NCI-H1436 (cell line): ENCODE data around the gene WWC1.
"Not testable (repeated sequence)": the region's sequence is repeated elsewhere in the genome, so short reads cannot be mapped to it uniquely, and the experiment has no call there.

Experiments
- DNase-seq: peaks from one replicate; lab custom pipeline; 2025; lab: John Stamatoyannopoulos, UW

WWC1 gene

DNA sequence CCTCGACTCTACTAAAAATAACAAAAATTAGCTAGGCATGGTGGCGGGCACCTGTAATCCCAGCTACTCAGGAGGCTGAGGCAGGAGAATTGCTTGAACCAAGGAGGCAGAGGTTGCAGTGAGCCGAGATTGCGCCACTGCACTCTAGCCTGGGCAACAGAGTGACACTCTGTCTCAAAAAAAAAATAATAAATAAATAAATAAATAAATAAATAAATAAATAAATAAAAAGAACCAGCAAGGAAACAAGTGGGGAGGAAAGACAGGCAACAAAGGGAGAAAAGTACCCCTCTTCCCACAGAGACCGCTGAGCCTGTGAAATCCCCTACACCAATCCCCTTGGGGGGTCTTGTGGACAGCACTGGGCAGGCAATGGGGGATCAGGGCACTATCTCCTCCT is 4.6 kb upstream of the WWC1 start:
- not testable (repeated sequence) for DNase-seq

DNA sequence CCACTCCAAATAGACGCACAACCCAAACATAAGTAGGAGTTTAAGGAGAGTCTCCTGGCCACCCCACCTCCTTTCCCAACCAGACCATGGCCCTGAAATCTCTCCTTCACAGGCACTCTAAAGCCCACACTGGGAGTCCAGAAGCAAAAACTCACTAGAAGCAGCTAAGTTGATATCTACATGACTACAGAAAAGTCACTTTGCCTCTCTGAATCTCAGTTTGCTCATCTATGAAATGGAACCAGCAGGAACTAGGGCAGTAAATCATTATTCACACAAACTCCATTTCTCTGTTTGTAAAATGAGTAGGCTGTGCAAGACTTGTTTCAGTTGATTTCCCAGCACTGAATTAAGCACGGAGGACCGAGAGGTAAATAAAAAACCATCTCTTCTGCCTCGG is 4.1 kb upstream of the WWC1 start:
- no peak for DNase-seq

GRCh38 chr5:168288349-168289245 is 2.8 kb upstream of the WWC1 start:
- no peak for DNase-seq

DNA sequence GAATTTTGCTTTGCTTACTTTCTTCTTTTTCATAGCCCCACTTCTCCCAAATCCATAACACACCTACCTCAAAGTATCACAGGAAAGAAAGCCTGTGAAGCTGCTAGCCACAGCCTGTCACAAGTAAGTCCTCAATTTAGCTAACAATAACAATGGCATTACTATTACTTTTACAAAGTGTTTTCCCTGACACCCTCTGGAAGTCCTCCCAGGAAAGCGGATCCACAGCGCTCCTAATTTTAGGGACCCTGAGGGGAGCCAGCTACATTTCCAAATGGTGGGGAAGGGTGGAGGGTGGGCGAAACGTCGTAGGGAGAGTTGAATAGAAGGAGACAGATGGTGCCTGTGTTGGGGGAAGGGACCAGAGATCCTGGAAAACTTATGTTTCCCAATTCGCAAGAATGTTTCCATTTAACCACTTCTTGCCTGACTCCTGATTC is 523 bp upstream of the WWC1 start:
- DNase-seq = no peak

GRCh38 chr5:168291964-168292785 is 730 bp downstream of the WWC1 start:
- DNase-seq = no peak

GRCh38 chr5:168292786-168293696 is 1.6 kb downstream of the WWC1 start:
- DNase-seq = no peak

DNA sequence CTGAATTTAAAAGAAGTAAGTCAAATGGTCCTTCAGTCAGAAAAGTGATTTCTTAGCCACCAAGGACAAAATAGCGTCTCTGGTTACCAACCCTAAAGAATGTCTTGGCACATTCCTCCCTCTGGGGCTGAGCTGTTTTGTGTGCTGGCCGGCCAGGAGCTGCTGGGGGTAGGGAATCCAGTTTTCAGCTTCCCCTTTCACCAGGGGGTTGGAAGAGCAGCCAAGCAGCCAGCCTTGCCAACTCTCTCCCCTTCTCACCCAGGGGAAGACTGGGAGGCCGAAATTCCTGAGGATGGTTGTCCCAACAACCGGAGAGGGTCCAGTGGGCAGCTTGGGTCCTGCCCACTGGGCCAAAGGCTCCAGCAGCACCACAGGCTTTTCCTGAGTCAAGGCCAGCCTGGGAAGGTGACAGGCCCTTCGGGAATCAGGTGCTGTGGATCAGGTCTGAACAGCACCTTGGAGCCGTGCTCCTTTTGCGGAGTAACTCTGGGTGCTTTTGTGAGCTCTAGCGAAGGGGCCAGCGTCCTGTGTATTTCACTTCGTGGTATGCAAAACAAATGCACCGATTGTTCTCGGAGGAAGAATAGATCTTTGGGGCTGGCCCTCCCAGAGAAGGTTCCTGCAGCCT is 4.2 kb downstream of the WWC1 start:
- no peak for DNase-seq

GRCh38 chr5:168296682-168297081 is 5.2 kb downstream of the WWC1 start:
- no peak for DNase-seq

DNA sequence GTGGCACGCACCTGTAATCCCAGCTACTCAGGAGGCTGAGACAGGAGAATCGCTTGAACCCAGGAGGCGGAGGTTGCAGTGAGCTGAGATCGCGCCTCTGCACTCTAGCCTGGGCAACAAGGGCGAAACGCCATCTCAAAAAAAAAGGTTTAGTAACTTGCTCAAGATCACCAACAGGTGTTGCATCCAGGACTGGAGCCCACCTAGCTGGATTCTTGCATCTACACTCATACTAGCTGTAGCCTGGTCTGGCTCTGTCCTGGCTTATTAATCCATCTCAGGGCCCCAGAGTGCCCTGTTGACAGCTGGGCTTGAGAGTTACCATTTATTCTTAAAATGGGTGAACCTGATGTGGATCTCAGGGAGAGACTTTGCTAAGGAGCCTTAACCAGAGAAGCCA is 7.5 kb downstream of the WWC1 start:
- no peak for DNase-seq

GRCh38 chr5:168299372-168299771 is 7.9 kb downstream of the WWC1 start:
- no peak for DNase-seq

DNA sequence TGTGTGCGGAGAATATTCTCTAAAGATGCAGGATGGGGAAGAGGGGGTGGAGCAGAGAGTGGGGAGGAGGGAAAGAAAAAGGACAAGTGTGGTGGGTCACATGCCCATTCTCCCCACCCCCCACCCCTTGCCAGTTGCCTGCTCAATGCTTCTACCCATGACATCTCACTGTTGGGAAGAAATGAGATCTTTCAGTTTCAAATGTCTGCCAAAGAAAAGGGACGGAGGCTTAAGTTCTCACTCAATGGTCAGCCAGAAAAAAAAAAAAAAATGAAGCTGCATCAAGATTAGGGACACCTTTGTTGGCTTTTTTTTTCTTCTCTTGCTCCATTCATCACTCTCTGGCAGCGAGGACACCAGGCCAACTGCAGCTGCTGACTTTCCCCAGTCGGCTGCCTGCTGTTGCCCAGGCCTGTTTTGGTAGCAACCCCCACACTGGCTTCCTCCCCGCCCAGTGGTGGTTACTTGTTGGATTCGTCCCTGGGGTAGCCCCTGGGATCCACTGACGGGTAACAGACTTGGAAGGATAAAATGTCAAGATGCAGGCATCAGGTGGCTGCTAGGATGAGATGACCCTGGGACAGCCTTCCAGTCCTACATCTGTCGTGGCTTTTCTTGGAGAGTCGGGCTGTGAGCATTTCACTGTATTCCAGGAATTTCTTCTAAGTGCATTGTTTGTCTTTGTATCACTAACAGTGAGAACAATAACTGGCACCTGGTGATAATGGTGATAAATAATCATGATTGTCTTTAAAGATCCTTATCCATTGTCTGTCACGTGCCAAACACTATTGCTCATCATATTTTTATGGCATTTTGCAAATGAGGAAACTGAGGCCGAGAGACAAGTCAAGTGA is 9.1 kb downstream of the WWC1 start:
- no peak for DNase-seq

GRCh38 chr5:168301593-168302390 is 10.3 kb downstream of the WWC1 start:
- no peak for DNase-seq

DNA sequence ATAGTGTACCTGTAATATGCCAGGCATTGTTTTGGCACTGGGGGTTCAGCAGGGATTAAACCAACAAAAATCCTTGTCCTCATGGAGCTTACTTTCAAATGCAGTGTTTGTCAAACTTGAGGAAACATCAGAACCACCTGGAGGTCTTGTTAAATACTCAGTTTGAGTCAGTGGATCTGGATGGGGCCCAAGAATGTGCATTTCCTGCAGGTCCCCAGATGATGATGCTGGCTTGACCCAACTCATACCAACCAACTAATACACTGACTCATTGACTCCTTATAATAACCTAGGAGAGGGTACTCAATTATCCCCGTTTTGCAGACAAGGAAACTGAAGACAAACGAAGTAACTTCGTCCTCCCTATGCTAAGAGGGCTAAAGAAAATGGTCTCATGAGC is 11.3 kb downstream of the WWC1 start:
- DNase-seq = no peak

GRCh38 chr5:168303393-168304025 is 12.1 kb downstream of the WWC1 start:
- no peak for DNase-seq

- DNase-seq = no peak
Observed at GRCh38 chr5:168304349-168304748, 12.9 kb downstream of the WWC1 start.

DNA sequence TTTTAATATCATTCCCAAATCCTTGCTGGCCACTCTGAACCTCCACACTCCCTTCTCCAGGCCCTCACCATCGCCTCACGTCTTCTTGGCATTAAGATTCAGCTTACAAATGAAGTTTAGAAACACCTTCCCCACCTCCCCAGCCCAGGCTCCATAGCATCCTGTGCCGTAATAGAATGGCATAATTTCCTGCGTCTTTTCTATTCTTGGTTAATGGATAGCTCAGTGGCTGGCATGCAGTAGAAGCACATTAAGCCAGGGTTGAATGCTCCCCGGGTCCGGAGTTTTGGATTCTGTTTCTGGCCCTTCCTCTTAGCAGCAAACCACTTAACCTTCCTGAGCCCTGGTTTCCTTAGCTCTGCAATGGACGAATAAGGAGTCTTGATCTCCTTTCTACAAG is 13.8 kb downstream of the WWC1 start:
- no peak for DNase-seq

DNA sequence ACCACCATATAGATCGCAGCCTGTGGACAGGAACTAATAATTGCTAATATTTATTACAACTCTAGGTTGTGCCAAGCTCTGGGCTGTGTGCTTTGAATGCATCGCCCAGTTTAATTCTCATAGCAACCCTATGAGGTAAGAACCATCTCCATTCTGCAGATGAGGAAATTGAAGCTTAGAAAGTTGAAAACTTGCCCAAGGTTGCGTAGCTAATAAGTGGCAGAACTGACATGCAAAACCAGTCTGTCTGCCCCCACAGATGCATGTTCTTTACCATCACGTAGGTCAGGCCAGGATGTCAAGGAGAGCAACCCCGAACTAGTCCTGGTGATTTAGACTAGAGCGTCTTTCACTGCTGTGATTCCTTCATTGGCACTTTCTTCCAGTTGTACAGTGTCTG is 15.6 kb downstream of the WWC1 start:
- DNase-seq = no peak

DNA sequence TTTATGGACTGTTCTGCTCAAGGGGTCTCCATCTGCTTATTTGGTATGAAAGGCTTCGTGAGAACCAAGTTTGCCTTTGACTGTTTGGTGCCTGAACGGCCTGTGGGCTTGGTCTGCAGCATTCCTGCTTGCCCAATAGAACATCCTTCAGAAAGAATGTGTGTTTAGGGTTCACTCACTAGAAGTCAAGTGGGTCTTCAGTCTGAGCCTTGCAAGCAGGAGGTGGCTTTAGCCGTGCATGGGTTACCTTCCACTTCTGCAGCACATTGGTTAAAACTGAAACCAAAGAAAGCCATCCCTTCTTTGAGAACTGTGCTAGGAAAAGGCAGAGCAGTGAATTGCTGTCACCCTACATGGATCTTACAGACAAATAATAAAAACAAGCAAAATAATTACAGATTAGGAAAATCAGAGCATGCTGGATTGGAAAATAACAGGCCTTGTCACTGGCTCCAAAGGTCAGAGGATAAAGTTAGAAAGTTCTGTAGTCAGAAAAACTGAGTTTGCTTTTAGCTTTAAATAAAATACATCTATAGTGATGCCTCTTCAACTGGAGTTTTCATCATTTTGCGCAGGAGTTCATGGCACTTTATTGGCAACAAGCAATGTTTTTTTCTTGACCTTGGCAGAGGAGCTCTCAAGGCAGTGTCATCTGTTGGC is 16.6 kb downstream of the WWC1 start:
- no peak for DNase-seq
